Breast epithelium (tissue), 3 donors: Measurements from ENCODE around the gene EIPR1.

Experiments used
- CTCF ChIP-seq, 3 donors: fragments of 450-650 bp; IDR thresholded peaks; one replicate each; pipeline ENCODE4 v1.5.1; 2016 to 2017; ENCODE audit warnings: antibody characterized with exemption in 3 of 3, mild to moderate bottlenecking in 3 of 3, moderate library complexity in 3 of 3
- POLR2A ChIP-seq: fragments of 450-650 bp; IDR thresholded peaks from one replicate; pipeline ENCODE4 v1.6.1; 2016; ENCODE audit warnings: antibody characterized with exemption, mild to moderate bottlenecking, moderate library complexity
- POLR2AphosphoS5 ChIP-seq, 3 donors: sonication (generic); formaldehyde crosslinking; IDR thresholded peaks; one replicate each; pipeline ENCODE4 v1.6.1; 2017; ENCODE audit warnings: antibody characterized with exemption in 3 of 3

- TF ChIP-seq CTCF (IDR thresholded peaks at IDR 0.05) = no peak
- TF ChIP-seq POLR2AphosphoS5 (IDR thresholded peaks at IDR 0.05) = no peak
- TF ChIP-seq POLR2A = no peak
Observed at GRCh38 chr2:3256605-3257004, 121.0 kb downstream of the EIPR1 start.
